AG09319 (cell line): ENCODE results near the gene ANO1.

Experiments
- DNase-seq: peaks from one replicate; pipeline ENCODE4 v3.0.0-alpha.2; 2010; ENCODE audit warnings: low read depth; ENCODE audit errors: extremely low read depth
- TF ChIP-seq, protein P1 (sequence below): IDR thresholded peaks from 2 replicates; pipeline ENCODE4 v1.5.1; 2011; ENCODE audit warnings: low read depth, mild to moderate bottlenecking, inconsistent platforms, low read length, moderate library complexity

The ANO1 gene

GRCh38 chr11:70064008-70064725 lies 13.9 kb upstream of the ANO1 start:
- TF ChIP-seq, protein P1, sequence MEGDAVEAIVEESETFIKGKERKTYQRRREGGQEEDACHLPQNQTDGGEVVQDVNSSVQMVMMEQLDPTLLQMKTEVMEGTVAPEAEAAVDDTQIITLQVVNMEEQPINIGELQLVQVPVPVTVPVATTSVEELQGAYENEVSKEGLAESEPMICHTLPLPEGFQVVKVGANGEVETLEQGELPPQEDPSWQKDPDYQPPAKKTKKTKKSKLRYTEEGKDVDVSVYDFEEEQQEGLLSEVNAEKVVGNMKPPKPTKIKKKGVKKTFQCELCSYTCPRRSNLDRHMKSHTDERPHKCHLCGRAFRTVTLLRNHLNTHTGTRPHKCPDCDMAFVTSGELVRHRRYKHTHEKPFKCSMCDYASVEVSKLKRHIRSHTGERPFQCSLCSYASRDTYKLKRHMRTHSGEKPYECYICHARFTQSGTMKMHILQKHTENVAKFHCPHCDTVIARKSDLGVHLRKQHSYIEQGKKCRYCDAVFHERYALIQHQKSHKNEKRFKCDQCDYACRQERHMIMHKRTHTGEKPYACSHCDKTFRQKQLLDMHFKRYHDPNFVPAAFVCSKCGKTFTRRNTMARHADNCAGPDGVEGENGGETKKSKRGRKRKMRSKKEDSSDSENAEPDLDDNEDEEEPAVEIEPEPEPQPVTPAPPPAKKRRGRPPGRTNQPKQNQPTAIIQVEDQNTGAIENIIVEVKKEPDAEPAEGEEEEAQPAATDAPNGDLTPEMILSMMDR = no peak
- DNase-seq = no peak

- DNase-seq = no peak
- TF ChIP-seq, protein P1 = no peak
Measured at GRCh38 chr11:70064726-70065317, 13.3 kb upstream of the ANO1 start.

- TF ChIP-seq, protein P1 = no peak
- DNase-seq = no peak
Measured at GRCh38 chr11:70065318-70066135, 12.6 kb upstream of the ANO1 start.

DNA sequence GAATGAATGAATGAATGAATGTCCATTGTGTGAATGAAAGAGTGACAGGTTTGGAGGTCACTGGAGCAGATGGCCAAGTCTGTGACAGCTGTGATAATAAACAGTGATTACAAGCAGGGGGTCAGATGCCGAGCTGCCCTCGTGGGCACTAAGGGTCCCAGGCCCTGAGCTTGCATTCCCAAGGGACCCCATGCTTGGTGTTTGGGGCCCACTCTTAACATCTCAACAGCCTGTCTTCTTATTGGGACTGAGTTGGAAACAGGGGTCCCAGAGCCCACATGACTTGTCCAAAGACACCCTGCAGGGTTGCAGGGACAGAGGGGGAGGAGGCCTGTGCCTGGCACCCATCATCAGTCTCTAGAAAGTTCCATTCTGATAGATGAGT lies 12.0 kb upstream of the ANO1 start:
- TF ChIP-seq, protein P1 = no peak
- no peak for DNase-seq

DNA sequence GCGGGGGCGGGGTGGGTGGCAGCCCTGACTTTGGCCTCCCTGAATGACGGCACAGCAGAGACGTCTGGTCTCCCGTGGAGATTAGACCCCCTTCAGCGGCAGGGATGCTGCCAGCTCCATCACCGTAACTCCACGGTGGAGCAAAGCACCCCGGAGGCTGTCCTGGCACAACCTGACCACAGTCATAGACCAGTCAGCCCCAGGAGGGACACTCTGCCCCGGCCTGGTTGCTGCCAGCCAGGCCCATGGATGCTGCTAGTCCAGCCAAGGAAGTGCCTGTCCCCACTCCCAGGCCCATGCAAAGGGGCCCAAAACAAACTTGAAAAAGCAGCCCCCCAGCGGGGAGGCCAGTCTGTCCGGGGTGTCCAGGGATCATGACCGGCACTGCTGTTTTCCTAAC lies 11.5 kb upstream of the ANO1 start:
- TF ChIP-seq, protein P1 = no peak
- DNase-seq = no peak

DNA sequence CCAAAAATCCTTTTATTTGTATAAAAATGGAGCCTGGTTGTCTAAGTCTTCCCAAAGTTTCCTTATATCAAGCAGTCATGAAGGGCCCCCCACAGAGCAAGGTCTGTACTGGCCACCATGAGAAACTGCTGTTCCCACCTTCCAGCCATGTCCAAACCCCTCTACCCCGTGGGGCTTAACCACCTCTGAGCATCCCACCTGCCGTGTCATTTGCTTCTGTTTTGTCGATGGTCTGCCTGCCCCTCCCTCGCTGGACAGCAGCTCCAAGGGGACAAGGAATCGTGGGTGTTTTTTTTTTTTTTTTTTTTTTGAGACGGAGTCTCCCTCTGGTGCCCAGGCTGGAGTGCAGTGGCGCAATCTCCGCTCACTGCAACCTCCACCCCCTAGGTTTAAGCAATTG lies 11.1 kb upstream of the ANO1 start:
- no peak for DNase-seq
- TF ChIP-seq, protein P1 = no peak
